CD4-positive, alpha-beta memory T cell (primary cell): ENCODE results near the gene NFATC3. TPM values are rescaled to one million over a fixed set of nuclear protein-coding genes. Genes with fewer than 3 reads are reported as not detected.
A peak's percentile ranks its signal among the peaks of the same experiment; 100 is the strongest.

Experiments
- CTCF ChIA-PET: fragments of 350-600 bp; sonication (Branson Sonifier 250); formaldehyde crosslinking; loops from one replicate; lab custom pipeline; 2021; ENCODE audit warnings: inconsistent platforms; ENCODE audit not compliant: partially characterized antibody; lab: Charles Lee
- POLR2A ChIA-PET: fragments of 350-600 bp; sonication (Branson Sonifier 250); formaldehyde crosslinking; loops from one replicate; lab custom pipeline; 2021; ENCODE audit not compliant: partially characterized antibody; lab: Charles Lee
- DNase-seq, 5 donors: peaks; one replicate each; pipeline versions ENCODE4 v3.0.0 to v3.0.0-alpha.2; 2020 to 2022; ENCODE audit warnings: mixed read lengths in 1 of 5
- H3K27ac ChIP-seq: one replicate; pipeline ENCODE4 v1.7.0; 2013; ENCODE audit warnings: low read depth, low read length
- H3K27me3 ChIP-seq: 2 replicates; pipeline ENCODE4 v1.7.0; 2013; ENCODE audit warnings: mild to moderate bottlenecking, low read length, moderate library complexity; ENCODE audit not compliant: insufficient read depth
- H3K36me3 ChIP-seq: 2 replicates; pipeline ENCODE4 v1.7.0; 2013; ENCODE audit warnings: mild to moderate bottlenecking, low read length, moderate library complexity; ENCODE audit not compliant: insufficient read depth
- H3K4me1 ChIP-seq: 2 replicates; pipeline ENCODE4 v1.7.0; 2013; ENCODE audit warnings: mild to moderate bottlenecking, low read length, moderate library complexity; ENCODE audit not compliant: insufficient read depth
- H3K4me3 ChIP-seq, 2 donors: one replicate each; pipeline ENCODE4 v1.7.0; 2013; ENCODE audit warnings: low read length in 2 of 2, mild to moderate bottlenecking in 1 of 2
- H3K9me3 ChIP-seq, 2 donors: one replicate each; pipeline ENCODE4 v1.7.0; 2013; ENCODE audit warnings: low read length in 2 of 2, control low read depth in 1 of 2; ENCODE audit not compliant: control insufficient read depth in 1 of 2
- H3K27ac Mint-ChIP-seq, 7 donors: one replicate each; pipeline ENCODE4 v1.8.0; 2020 to 2021; ENCODE audit warnings: mixed read lengths in 7 of 7, mild to moderate bottlenecking in 6 of 7, inconsistent platforms in 3 of 7, moderate library complexity in 3 of 7
- H3K27me3 Mint-ChIP-seq, 2 donors: one replicate each; pipeline ENCODE4 v1.8.0; 2020 to 2021; ENCODE audit warnings: mixed read lengths in 2 of 2
- H3K36me3 Mint-ChIP-seq, 2 donors: one replicate each; pipeline ENCODE4 v1.8.0; 2020 to 2021; ENCODE audit warnings: mixed read lengths in 2 of 2, inconsistent platforms in 1 of 2, mild to moderate bottlenecking in 1 of 2
- H3K4me1 Mint-ChIP-seq, 4 donors: one replicate each; pipeline ENCODE4 v1.8.0; 2020 to 2021; ENCODE audit warnings: mixed read lengths in 4 of 4, mild to moderate bottlenecking in 1 of 4
- H3K4me3 Mint-ChIP-seq, 8 donors: one replicate each; pipeline ENCODE4 v1.8.0; 2020 to 2021; ENCODE audit warnings: mixed read lengths in 8 of 8, mild to moderate bottlenecking in 7 of 8, moderate library complexity in 6 of 8, inconsistent platforms in 3 of 8
- H3K9me3 Mint-ChIP-seq, 8 donors: one replicate each; pipeline ENCODE4 v1.8.0; 2020 to 2021; ENCODE audit warnings: mixed read lengths in 8 of 8, mild to moderate bottlenecking in 5 of 8, inconsistent platforms in 3 of 8, moderate library complexity in 1 of 8
- intact Hi-C: fragments of 100-400 bp; cut with micrococcal nuclease; formaldehyde crosslinking; loops from one replicate; pipeline ENCODE4 v1.15.1; 2023
- polyA plus RNA-seq, 2 donors: library from polyadenylated mRNA; unstranded; fragments of 300-500 nt; fragmentation: Illumina TruSeq; gene quantifications; one replicate each; pipeline ENCODE4 v1.2.3, GENCODE V29; 2021
- total RNA-seq, 2 experiments: library from RNA; stranded (reverse); gene quantifications; one replicate each; pipeline ENCODE4 v1.2.3, GENCODE V29; 2021

NFATC3 gene
- total and polyA plus RNA-seq, 4 experiments from 2014 or later = 76.5 to 134 (median 111) TPM

- H3K4me3 ChIP-seq = no peak overlapping the region
- no peaks in the 10 kb centered on the region for H3K27me3 Mint-ChIP-seq
- H3K4me1 Mint-ChIP-seq = peaks cover 0 to 12% (median 5%) of the 10 kb centered on the region in 4 donors
- H3K36me3 Mint-ChIP-seq = peaks cover 36 to 61% of the 10 kb centered on the region in 2 donors
- peak overlapping the region in 1 of 7 donors; percentile 53 for H3K27ac Mint-ChIP-seq
- peaks cover 0 to 1% (median 0%) of the 10 kb centered on the region in 8 donors for H3K9me3 Mint-ChIP-seq
- DNase-seq = no peak
- ChIA-PET POLR2A (no interaction called here), CTCF (interaction anchor here (0.6 to 1.9 kb wide), 4 partner anchors 9 to 43 kb away, joined by 3 to 5 read pairs (median 4); no protein-coding TSS in a partner anchor)
- H3K27me3 ChIP-seq = no peaks in the 10 kb centered on the region
- no peaks in the 10 kb centered on the region for H3K9me3 ChIP-seq
- H3K4me1 ChIP-seq = no peaks in the 10 kb centered on the region
- peaks cover 36% of the 10 kb centered on the region for H3K36me3 ChIP-seq
- no peak overlapping the region for H3K27ac ChIP-seq
- intact Hi-C loops = no loop called here
- H3K4me3 Mint-ChIP-seq = no peak overlapping the region
These were observed 101.7 kb downstream of the NFATC3 start for GRCh38 chr16:68186877-68187276.

GRCh38 chr16:68187505-68187904 is 102.3 kb downstream of the NFATC3 start:
- Histone ChIP-seq H3K4me1 (no peaks in the 10 kb centered on the region), H3K9me3 (no peaks in the 10 kb centered on the region), H3K4me3 (no peak overlapping the region), H3K27me3 (no peaks in the 10 kb centered on the region), H3K27ac (no peak overlapping the region), H3K36me3 (peaks cover 35% of the 10 kb centered on the region)
- no peak for DNase-seq
- H3K9me3 Mint-ChIP-seq = peaks cover 0 to 1% (median 0%) of the 10 kb centered on the region in 8 donors
- H3K4me1 Mint-ChIP-seq = peaks cover 0 to 12% (median 5%) of the 10 kb centered on the region in 4 donors
- H3K27ac Mint-ChIP-seq = no peak overlapping the region
- intact Hi-C loops = no loop called here
- POLR2A ChIA-PET = interaction anchor here (0.7 kb wide), 1 partner anchor 9 kb away, joined by 3 read pairs; no protein-coding TSS in a partner anchor
- CTCF ChIA-PET = interaction anchor here (0.6 to 1.9 kb wide), 3 partner anchors 9 to 39 kb away, joined by 3 to 4 read pairs (median 3); no protein-coding TSS in a partner anchor
- H3K36me3 Mint-ChIP-seq = peaks cover 35 to 60% of the 10 kb centered on the region in 2 donors
- H3K27me3 Mint-ChIP-seq = no peaks in the 10 kb centered on the region
- no peak overlapping the region for H3K4me3 Mint-ChIP-seq

- H3K27me3 Mint-ChIP-seq = no peaks in the 10 kb centered on the region
- H3K9me3 Mint-ChIP-seq = peaks cover 0 to 1% (median 0%) of the 10 kb centered on the region in 8 donors
- H3K4me1 Mint-ChIP-seq = peaks cover 0 to 12% (median 8%) of the 10 kb centered on the region in 4 donors
- no peak overlapping the region for H3K4me3 Mint-ChIP-seq
- H3K27me3 ChIP-seq = no peaks in the 10 kb centered on the region
- ChIA-PET POLR2A (no interaction called here), CTCF (interaction anchor here (1.4 to 1.9 kb wide), 2 partner anchors 8 to 10 kb away, joined by 3 to 4 read pairs; no protein-coding TSS in a partner anchor)
- no peak overlapping the region for H3K4me3 ChIP-seq
- H3K36me3 ChIP-seq = peaks cover 37% of the 10 kb centered on the region
- no peaks in the 10 kb centered on the region for H3K9me3 ChIP-seq
- H3K27ac Mint-ChIP-seq = no peak overlapping the region
- H3K4me1 ChIP-seq = no peaks in the 10 kb centered on the region
- peaks cover 35 to 63% of the 10 kb centered on the region in 2 donors for H3K36me3 Mint-ChIP-seq
- no peak for DNase-seq
- intact Hi-C loops = no loop called here
- no peak overlapping the region for H3K27ac ChIP-seq
These were observed 103.0 kb downstream of the NFATC3 start for GRCh38 chr16:68188170-68188569.

GRCh38 chr16:68190081-68190480 is 104.9 kb downstream of the NFATC3 start:
- H3K36me3 Mint-ChIP-seq = peaks cover 30 to 59% of the 10 kb centered on the region in 2 donors
- H3K27me3 Mint-ChIP-seq = no peaks in the 10 kb centered on the region
- H3K27ac Mint-ChIP-seq = no peak overlapping the region
- Histone ChIP-seq H3K27ac (no peak overlapping the region), H3K4me3 (no peak overlapping the region), H3K9me3 (no peaks in the 10 kb centered on the region), H3K27me3 (no peaks in the 10 kb centered on the region), H3K36me3 (peaks cover 27% of the 10 kb centered on the region), H3K4me1 (no peaks in the 10 kb centered on the region)
- no peak for DNase-seq
- CTCF ChIA-PET = interaction anchor here (0.6 kb wide), 1 partner anchor 39 kb away, joined by 3 read pairs; no protein-coding TSS in a partner anchor
- intact Hi-C loops = no loop called here
- H3K9me3 Mint-ChIP-seq = peaks cover 0 to 3% (median 0%) of the 10 kb centered on the region in 8 donors
- no peak overlapping the region for H3K4me3 Mint-ChIP-seq
- H3K4me1 Mint-ChIP-seq = peaks cover 1 to 9% (median 7%) of the 10 kb centered on the region in 4 donors
- POLR2A ChIA-PET = no interaction called here

GRCh38 chr16:68190736-68191510 is 105.8 kb downstream of the NFATC3 start:
- Mint-ChIP-seq H3K36me3 (peaks cover 26 to 54% of the 10 kb centered on the region in 2 donors), H3K27me3 (no peaks in the 10 kb centered on the region), H3K9me3 (peaks cover 0 to 3% (median 0%) of the 10 kb centered on the region in 8 donors), H3K27ac (peak overlapping the region in 3 of 7 donors; percentile 19 to 92 (median 49)), H3K4me3 (no peak overlapping the region), H3K4me1 (peaks cover 1 to 10% (median 8%) of the 10 kb centered on the region in 4 donors)
- H3K9me3 ChIP-seq = no peaks in the 10 kb centered on the region
- no peaks in the 10 kb centered on the region for H3K27me3 ChIP-seq
- POLR2A ChIA-PET = no interaction called here
- CTCF ChIA-PET = no interaction called here
- no peak for DNase-seq
- intact Hi-C loops = no loop called here
- H3K4me3 ChIP-seq = no peak overlapping the region
- no peak overlapping the region for H3K27ac ChIP-seq
- H3K36me3 ChIP-seq = peaks cover 24% of the 10 kb centered on the region
- H3K4me1 ChIP-seq = no peaks in the 10 kb centered on the region

GRCh38 chr16:68194251-68194650 is 109.1 kb downstream of the NFATC3 start:
- no peaks in the 10 kb centered on the region for H3K27me3 Mint-ChIP-seq
- H3K27ac ChIP-seq = no peak overlapping the region

GRCh38 chr16:68197250-68197649 is 112.1 kb downstream of the NFATC3 start:
- intact Hi-C loops = no loop called here
- Mint-ChIP-seq H3K4me3 (no peak overlapping the region), H3K36me3 (peaks cover 13 to 31% of the 10 kb centered on the region in 2 donors), H3K27ac (peak overlapping the region in 1 of 7 donors; percentile 12), H3K4me1 (peaks cover 7 to 27% (median 13%) of the 10 kb centered on the region in 4 donors), H3K9me3 (peaks cover 0 to 2% (median 0%) of the 10 kb centered on the region in 8 donors), H3K27me3 (no peaks in the 10 kb centered on the region)
- ChIA-PET POLR2A (no interaction called here), CTCF (interaction anchor here (1.7 kb wide), 1 partner anchor 10 kb away, joined by 4 read pairs; no protein-coding TSS in a partner anchor)
- no peak overlapping the region for H3K4me3 ChIP-seq
- H3K36me3 ChIP-seq = peaks cover 14% of the 10 kb centered on the region
- no peak for DNase-seq
- no peaks in the 10 kb centered on the region for H3K9me3 ChIP-seq
- H3K27ac ChIP-seq = no peak overlapping the region
- H3K27me3 ChIP-seq = no peaks in the 10 kb centered on the region
- no peaks in the 10 kb centered on the region for H3K4me1 ChIP-seq

More at GRCh38 chr16:68194251-68194650, 109.1 kb downstream of the NFATC3 start:
- Histone ChIP-seq H3K4me3 (no peak overlapping the region), H3K4me1 (no peaks in the 10 kb centered on the region), H3K36me3 (peaks cover 24% of the 10 kb centered on the region), H3K9me3 (no peaks in the 10 kb centered on the region), H3K27me3 (no peaks in the 10 kb centered on the region)
- peaks cover 0 to 3% (median 0%) of the 10 kb centered on the region in 8 donors for H3K9me3 Mint-ChIP-seq
- POLR2A ChIA-PET = interaction anchor here (0.6 kb wide), 1 partner anchor 116 kb away, joined by 3 read pairs; no protein-coding TSS in a partner anchor
- H3K27ac Mint-ChIP-seq = peak overlapping the region in 1 of 7 donors; percentile 22
- CTCF ChIA-PET = no interaction called here
- H3K4me1 Mint-ChIP-seq = peaks cover 1 to 14% (median 7%) of the 10 kb centered on the region in 4 donors
- no peak for DNase-seq
- no peak overlapping the region for H3K4me3 Mint-ChIP-seq
- intact Hi-C loops = no loop called here
- peaks cover 20 to 37% of the 10 kb centered on the region in 2 donors for H3K36me3 Mint-ChIP-seq
